GM21717 (cell line): ENCODE results near the gene STAT3.
"Not testable (repeated sequence)": the region's sequence is repeated elsewhere in the genome, so short reads cannot be mapped to it uniquely, and the experiment has no call there.

Source experiments
- ATAC-seq: cut with Tn5 transposase; IDR thresholded peaks from one replicate; pipeline ENCODE4 v1.9.1; 2021; ENCODE audit warnings: mild to moderate bottlenecking, moderate library complexity; ENCODE audit not compliant: unreplicated experiment

The STAT3 gene

DNA sequence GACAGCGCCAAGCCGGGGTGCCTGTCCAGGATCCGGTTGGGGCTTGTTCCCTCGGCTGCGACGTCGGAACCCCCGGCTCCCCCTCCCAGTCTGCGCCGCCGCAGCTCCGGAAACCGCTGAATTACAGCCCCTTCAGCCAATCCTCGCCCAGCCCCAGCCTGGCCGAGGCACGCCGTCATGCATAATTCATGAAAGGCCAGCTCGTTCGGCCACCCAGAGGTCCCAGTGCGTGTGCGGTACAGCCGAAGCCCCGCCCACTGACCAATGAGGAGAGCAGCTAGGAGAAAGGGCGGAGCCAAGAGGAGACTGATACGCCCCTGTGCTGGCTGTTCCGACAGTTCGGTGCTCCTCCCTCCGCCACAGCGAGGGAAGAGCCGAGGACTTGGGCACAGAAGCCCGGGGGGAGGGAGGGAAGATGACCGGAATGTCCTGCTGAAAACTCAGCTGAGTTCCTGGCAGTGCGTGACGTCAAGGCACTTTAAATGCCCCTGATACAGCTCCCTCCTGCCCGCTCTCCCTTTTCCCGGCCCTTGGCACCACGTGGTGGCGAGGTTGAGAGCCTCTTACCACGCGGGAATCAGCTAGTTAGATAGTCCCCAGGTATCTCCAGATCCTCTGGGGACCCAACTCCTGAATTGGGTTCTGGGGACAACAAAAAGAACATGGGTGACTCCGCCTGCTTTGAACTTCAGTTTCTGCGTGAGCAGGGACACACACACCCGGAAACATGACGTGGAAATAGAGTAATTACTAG is at the start of gene STAT3:
Gene STAT3 (minus strand): TSS at position 62 of the 754 bp plus-strand sequence. CDS start 39,926 bp downstream, outside the sequence.
- peak; percentile 80 for ATAC-seq

DNA sequence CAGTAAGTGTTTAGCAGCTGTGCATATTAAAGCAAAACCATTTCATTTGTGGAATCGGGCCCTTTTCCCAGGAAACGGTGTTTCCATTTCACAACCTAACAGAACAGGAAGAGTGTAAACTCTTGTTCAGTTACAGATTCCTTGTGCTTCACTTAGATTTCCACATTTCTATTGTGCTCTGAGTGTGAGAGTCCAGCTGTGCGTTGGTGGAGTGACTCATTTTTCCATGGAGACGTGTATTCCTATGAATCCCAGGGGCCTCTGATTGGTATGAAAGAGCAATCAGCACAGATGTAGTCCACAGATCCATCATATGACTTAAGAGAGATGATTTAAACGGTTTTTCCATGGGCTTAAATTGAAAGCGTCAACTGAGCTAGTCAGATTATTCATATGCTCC is 48.1 kb upstream of the STAT3 start:
- ATAC-seq, result no peak

DNA sequence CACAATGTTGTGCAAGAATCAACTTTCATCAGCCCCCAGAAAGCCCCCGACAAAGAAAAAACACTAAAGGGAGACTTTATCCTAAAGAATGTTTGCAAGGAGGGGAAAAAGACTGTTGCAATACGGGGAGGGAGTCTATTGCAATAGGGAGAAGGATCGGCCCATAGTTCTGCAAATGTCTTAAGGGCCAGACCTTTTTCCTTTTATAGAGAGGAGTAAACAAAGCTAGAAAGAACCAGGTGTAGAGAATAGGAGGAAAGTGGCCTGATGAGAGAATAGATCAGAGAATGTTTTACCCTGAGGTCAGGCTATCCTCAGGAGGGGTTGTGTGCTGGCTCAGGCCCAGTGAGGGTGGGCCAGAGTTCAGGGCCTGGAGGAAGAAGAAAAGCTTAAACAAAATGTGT is 43.5 kb upstream of the STAT3 start:
- no peak for ATAC-seq

DNA sequence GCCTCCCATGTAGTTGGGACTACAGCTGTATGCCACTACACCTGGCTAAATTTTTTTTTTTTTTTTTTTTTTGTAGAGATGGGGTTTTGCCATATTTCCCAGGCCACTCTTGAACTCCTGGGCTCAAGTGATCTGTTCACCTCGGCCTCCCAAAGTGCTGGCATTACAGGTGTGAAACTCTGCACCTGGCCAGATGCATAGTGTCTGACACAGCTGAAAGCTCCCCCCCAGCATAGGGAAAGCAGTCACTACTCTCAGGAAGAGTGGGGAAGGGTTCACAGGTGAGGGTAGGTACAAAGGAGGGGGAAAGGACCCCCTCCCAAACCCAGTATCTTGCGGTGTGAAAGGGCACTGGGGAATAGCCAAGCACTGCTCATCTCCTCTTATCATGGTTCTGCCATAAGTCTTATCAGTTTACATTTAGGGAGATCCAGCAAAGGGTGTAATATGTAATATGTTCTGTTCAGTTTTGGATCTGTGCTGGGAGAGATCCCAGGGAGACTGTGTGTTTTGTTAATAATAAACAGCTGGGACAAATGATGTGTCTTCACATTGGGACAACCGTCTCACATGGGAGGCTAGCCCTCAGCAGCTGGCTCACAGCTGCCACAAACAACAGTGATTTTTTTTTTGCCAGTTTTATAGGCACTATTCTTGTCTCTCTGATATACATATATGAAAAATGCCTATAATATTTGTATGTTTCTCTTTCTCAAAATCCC is 41.6 kb upstream of the STAT3 start:
- ATAC-seq, result no peak

DNA sequence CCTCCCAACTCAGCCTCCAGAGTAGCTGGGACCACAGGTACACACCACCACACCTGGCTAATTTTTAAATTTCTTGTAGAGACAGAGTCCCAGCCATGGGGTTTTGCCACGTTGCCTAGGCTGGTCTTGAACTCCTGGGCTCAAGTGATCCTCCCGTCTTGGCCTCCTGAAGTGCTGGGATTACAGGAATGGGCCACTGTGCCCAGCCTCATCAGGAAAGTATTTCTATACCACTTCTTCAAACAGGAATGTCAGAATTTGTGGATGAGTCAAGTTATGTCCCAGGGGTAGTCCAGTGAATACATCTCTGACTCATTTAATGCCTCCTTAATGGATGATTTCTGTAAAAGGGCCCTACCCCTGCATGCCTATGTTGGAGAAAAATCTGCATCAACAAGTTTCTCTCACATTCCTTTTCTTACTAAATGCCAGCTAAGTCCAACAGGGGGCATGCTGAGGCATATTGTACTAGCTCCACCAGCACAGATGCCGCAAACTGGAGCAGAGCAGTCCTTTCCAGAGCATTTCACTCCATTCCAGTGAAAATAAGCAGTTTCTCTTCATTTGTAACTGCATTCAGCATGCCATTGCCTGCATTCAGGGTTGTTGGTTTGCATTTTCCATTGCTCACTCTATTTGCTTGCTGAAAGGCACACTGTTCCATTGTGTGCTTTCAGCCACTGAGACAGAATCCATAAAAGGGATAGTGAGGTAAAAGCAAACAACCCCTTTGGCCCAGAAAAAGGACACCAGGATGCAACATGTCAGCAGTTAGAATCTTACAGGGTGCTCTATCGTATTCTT is 40.1 kb upstream of the STAT3 start:
- ATAC-seq, result no peak

DNA sequence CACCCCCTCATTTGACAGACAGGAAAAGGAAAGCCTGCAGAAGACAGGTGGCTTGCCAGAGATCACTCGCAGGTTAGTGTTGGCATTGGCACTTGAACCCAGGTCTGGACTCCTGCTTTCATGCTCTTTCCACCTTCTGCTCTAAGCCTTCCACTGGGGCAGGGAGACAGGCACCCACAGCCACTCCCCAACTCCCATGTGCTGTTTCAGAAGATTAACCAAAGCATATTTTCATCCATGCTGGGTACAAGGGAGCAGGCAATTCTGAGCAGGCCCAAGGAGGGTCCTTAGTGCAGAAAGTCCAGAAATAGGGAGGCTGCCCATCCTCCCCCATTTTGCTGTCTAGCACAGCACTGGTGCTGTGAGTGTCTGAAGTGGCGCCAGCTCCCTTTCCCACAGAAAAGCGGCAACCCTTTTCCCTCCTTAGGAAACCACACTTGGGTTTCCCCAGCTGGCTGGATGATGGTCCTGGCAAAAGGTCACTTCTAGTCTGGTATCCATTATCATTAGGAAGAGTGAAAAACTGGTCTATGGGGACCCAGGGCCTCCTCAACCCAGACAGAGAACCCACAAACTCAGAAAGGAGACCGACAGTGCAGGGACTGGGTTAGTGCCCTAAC is 36.9 kb upstream of the STAT3 start:
- ATAC-seq, result no peak

DNA sequence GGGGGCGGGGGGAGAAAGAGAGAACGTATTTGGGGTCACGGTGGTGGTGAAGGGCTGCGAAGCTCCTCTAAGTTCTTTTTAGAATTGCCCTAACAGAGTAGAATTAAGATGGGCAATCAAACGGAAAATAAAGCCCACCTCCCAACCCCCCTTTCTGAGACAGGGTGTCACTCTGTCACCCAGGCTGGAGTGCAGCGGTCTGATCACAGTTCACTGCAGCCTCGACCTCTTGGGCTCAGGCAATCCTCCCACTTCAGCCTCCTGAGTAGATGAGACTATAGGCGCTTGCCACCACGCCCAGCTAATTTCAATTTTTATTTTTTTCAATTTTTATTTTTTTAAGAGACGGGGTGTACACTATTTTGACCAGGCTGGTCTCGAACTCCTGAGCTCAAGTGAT is 35.5 kb upstream of the STAT3 start:
- no peak for ATAC-seq

DNA sequence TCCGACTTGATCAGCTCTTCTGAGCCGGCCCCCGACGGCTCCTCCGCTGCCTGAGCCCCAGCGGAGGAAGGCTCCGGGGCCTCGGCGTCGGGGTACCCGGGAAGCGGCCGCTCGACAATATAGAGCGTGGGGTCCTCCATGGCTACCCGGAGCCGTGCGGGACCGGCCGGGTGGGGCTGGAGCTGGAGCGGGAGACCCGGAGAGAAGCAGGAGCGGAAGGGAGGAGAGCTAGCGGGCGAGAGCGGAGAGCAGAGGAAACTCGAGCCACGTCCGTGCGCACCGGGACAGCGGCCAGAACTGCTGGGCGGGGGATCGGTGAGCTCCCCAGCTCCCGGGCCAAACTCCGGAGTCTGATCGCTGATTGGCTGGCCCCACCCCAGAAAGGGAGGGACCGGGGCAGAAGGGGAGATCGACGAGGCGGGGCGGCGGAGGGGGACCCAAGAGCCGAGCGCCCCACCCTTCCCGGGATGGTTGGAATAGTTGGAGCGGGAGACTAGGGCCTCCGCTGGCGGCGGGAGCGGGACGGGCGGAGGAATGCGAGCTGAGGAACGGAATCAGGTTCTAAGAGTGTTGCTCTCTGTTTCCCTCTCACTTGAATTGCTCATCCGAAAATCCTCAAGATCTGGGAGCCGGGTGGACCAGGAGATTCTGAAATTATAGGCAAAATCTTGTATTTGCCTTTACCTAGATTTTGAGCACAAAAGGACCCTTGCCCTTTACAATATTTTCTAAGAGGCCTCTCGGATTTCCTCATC is 34.9 kb upstream of the STAT3 start, which contains the start of gene CAVIN1:
Gene CAVIN1 (minus strand): TSS at position 299 of the 755 bp plus-strand sequence. CDS start 159 bp downstream, at position 140.
- ATAC-seq, result no peak

DNA sequence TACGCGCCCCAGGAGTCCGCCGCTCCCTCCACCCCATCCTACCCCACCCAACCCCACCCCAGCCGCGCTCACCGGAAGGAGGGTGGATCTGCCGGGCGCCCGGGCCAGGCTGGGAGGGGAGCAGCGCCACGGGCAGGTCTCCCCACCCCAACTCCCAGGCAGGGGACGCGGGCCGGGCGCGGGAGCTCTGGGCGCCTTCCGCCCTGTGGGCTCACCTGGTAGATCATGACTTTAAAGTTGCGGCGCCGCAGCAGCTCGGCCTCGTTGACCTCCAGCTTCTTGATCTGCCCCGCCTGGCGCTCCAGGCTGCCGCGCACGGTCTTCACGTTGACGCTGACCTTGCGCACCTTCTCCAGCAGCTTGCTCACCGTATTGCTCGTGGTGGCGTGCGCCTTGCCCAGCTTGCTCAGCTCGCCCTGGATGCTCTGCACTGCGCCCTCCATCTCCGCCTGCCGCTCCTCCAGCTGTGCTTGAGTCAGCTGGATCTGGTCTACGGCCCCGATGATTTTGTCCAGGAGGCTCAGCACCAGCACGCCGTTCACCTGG is 34.2 kb upstream of the STAT3 start:
- ATAC-seq, result no peak

DNA sequence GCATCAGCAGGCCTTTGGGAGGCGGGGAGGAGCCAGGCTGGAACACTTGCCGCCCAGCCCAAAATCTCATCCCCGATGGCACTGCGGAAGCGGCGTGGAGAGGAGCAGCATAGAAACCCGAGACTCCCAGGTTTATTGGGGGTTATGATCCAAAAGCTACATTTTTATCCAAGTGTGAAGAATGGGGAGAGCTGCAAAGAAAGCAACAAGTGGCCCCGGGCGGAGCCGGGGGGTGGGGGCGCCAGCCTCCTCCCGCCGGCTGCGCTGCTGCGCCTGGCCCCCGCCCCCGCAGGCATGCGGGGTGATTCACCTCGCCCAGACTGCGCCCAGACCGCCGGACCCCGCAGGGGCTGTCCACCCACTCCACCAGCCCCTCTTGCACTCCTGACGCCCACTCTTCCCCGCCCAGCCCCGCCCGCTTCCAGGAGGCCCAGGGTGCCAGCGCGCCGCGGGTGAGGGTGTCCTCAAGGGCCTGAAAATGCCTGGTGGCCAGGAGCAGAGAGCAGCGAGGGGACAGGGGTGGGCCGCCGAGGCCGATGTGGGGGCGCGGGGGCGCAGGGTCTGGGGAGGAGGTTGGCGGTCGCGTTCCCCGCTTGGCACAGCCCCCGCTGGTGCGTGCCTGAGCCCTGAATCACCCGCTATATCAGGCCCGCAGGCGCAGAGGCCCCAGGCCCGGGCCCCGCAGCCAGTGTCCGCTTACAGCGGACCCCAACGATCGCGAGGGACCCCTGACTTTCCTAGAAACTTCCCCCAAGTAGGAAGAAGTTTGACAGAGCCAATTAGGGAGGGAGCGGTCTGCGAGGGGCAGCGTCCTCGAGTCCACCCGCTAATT is 33.5 kb upstream of the STAT3 start:
- ATAC-seq, result no peak

DNA sequence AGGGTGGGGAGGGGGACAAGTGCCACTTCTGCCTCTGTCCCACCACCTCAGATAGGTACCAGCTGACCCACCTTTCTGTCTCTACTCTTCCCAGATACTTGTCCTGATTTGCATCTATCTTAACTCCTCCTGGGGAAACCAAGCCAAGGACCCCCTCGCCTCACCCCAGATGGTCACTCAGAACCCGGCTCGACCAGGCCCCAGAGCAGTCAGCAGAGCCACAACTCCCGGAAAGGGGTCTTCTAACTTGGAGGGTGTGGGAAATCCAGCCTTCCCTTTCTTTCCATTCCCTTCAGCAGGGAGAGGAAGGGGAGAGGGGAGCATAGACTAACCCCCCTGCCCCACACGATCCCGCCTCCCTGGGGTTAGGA is 32.9 kb upstream of the STAT3 start:
- no peak for ATAC-seq

DNA sequence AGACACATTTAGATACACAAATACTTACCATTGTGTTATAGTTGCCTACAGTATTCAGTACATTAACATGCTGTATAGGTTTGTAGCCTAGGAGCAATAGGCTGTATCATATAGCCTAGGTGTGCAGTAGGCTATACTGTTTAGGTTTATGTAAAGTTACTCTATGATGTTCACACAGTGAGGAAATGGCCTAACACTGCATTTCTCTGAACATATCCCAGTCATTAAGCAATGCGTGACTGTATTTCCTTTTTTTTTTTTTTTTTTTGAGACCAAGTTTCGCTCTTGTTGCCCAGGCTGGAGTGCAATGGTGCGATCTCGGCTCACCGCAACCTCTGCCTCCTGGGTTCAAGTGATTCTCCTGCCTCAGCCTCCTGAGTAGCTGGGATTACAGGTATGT is 29.7 kb upstream of the STAT3 start:
- ATAC-seq, result not testable (repeated sequence)

DNA sequence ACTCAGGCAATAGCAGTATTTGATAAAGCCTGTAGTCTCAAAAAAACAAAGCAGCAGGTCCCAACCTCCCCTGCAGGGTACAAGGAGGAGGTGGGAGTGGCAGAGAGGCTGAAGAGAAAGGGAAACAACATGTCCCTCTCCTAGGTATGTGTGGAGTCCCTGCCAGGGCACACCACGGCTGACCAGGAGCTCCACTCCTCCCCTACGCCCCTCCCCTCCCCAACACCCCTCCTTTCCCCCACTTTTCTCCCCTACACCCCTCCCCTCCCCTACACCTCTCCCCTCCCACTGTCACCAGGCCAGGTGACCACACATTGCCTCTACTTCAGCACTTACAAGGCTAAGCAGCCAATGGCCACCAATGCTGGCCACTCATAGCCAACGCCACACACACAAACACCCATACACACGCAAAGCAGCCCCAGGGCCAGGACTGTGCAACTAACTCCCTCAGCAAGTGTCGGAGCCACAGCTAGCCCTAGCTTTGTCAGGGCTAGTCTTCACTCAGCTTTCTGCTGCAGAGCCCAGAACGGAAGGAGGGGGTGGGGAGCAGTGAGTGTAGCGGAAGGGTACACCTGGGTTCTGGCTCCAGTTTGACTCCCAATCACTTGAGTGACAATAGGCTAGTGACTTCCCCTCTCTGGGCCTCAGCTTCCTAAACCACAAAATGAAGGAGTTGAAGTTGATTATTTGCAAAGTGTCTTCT is 26.6 kb upstream of the STAT3 start:
- no peak for ATAC-seq

DNA sequence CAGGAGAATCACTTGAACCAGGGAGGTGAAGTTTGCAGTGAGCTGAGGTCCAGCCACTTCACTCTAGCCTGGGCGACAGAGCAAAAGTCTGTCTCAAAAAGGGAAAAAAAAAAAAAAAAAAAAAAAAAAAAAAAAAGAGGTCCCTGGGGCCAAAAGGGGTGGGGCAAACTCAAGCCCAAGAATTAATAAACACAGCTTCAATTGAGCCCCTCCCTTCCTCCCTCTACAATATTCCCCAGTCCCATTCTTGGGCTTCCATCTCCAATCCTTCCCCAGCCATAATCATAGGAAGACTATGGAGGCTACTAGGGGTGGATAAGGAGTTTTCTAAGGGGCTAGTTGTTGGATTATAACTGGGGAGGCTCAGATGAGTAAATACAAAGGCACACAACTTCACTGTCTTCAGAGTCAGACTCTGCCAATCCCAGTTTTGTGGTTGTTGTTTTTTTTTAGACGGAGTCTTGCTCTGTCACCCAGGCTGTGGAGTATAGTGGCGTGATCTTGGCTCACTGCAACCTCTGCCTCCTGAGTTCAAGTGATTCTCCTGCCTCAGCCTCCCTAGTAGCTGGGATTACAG is 25.3 kb upstream of the STAT3 start:
- ATAC-seq, result no peak

DNA sequence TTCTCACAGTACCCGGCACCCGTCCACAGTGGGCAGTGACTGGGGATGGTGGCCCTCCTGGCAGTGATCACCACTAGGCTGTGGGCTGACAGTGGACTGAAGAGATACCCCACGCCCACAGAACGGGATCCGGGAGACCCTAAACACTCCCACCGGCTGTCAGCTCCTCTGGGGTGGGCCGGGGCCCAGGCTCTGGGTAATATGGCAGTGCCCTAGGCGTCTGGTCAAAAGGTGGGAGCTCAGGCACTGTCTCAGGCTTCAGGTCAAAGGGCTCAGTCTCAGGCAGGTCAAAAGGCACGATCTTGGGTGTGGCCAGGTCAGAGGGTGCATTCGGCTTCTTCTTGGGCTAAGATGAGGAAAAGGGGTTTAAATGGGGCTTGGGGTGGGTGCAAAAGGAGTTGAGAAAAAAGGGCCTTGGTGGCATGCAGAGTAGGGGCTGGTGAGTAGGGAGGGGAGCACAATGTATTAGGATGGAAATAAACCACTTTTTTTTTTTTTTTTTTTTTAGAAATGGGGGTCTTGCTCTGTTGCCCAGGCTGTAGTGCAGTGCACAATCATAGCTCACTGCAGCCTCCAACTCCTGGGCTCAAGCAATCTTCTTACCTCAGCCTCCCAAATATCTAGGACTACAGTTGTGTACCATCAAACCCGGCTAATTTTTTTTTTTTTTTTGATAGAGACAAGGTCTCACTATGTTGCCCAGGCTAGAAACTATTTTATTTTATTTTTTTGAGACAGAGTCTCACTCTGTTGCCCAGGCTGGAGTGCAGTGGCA is 23.9 kb upstream of the STAT3 start:
- no peak for ATAC-seq

DNA sequence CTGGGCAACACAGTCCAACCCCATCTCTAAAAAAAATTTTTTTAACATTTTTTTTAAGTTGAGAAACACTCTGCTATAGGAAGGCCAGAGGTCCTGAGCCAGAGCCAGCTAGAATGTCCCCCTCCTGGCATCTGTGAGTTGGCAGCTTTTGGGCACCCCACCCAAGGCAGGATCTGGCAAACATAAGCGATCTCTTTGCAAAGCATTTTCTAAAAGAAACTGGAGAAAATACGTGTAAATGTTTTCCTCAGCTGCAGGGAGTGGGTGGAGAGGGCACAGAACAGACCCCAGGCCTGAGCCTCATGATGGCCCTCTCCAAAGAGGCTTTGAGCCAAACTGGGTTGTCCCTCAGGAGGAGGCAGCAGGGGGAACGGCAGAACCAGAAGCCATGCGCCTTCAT is 23.1 kb upstream of the STAT3 start:
- ATAC-seq, result no peak

DNA sequence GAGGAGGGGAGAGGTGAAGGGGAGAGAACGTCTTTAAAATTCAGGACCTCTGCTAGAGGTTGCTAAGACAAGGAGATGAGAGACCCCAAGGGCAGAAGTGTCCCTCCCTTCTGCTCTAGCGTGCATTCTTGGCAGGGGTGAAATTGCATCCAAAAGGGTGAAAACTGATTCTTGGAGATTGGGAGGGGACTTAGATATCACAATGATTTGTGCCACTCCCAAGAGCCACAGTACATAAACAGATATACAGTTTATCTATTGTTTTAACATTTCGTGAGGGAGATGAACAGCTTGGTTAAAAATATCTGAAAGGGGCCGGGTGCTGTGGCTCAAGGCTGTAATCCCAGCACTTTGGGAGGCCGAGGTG is 22.1 kb upstream of the STAT3 start:
- no peak for ATAC-seq
